ENCODE results near the gene OGA. TPM values are rescaled to one million over a fixed set of nuclear protein-coding genes. Genes with fewer than 3 reads are reported as not detected.

The OGA gene
- total and polyA plus RNA-seq, 9 of the 15 experiments (the other 6 are each of a cell fraction or from before 2014, with no cell fraction given), result 13.5 to 73.5 (median 59.5) TPM

DNA sequence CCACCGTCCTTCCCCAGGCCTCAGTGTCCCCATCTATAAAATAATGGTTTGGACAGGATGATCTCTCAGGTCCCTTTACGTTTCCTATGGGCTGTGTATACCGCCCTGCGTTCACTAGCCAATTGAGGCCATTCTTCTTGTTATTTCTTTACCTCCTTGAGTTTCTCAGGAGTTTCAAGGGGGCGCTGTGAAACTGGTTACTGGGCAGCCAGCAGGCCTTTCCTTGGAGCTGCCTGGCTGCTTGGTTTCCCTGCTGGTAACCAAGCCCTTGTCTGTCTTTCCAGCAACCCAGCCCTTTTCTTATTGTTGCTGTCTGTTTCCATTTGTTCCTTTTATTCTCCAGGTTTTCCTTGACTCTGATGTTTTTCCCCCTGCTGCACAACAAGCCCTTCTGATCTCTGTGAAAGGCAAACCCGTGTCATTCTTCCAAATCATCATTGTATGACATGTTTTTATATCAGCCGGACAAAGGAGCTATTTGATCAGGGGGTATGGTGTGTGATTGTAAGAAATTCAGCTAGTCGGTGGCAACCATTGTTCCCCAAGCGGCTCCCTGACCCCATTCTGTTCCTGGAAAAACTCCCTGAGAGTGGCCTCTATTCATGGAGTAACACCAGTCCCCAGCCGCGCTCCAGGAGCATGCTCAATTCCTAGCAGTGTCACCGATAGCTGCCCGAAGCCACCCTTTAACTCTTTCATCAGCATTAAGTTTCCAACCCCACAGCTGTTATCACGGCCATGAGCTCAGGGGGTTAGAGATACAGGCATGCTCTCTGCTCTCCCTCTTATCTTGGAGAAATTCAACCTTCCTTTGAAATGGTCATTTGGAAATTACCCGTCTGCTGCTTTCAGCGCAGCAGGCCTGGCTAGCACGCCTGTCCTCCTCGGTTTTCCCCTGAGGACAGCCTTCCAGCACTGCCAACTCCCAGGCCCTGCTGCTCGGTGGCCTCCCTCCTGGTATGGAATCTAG lies 68.9 kb downstream of the OGA start (continued):
- TF ChIP-seq, protein P1, sequence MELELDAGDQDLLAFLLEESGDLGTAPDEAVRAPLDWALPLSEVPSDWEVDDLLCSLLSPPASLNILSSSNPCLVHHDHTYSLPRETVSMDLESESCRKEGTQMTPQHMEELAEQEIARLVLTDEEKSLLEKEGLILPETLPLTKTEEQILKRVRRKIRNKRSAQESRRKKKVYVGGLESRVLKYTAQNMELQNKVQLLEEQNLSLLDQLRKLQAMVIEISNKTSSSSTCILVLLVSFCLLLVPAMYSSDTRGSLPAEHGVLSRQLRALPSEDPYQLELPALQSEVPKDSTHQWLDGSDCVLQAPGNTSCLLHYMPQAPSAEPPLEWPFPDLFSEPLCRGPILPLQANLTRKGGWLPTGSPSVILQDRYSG (tag; conservative IDR thresholded peaks at IDR 0.05; ENCODE audit: low read depth), result peak; percentile 57; the same call in 1 of the 2 replicates
- TF ChIP-seq ZNF766 (CRISPR knock-in tag; conservative IDR thresholded peaks at IDR 0.05) (0 out of 2 replicates have a peak, but pooled peaks have one; percentile 55), SMAD2 (IDR thresholded peaks at IDR 0.05; ENCODE audit: low read depth, low read length) (no peak), ELF2 (CRISPR knock-in tag; IDR thresholded peaks at IDR 0.05) (no peak), SNRNP70 (optimal IDR thresholded peaks at IDR 0.05; ENCODE audit: low read depth, low read length) (no peak), GATA2 (CRISPR knock-in tag; IDR thresholded peaks at IDR 0.05) (peak; percentile 51; the same call in 1 of the 2 replicates), SMARCA4 (IDR thresholded peaks at IDR 0.05) (0 out of 2 replicates have a peak, but pooled peaks have one; percentile 48), CCNT2 (IDR thresholded peaks at IDR 0.05; ENCODE audit: borderline replicate concordance, extremely low read depth, insufficient read length, low read depth, low read length) (peak; percentile 26), MCM2 (IDR thresholded peaks at IDR 0.05; ENCODE audit: low read depth) (no peak), MAZ (CRISPR knock-in tag; conservative IDR thresholded peaks at IDR 0.05 in 1 of 2, IDR thresholded peaks at IDR 0.05 in 1 of 2) (no peak)
- TF ChIP-seq, protein P2, sequence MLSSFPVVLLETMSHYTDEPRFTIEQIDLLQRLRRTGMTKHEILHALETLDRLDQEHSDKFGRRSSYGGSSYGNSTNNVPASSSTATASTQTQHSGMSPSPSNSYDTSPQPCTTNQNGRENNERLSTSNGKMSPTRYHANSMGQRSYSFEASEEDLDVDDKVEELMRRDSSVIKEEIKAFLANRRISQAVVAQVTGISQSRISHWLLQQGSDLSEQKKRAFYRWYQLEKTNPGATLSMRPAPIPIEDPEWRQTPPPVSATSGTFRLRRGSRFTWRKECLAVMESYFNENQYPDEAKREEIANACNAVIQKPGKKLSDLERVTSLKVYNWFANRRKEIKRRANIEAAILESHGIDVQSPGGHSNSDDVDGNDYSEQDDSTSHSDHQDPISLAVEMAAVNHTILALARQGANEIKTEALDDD (IDR thresholded peaks at IDR 0.05), result peak; percentile 55; the same call in 1 of the 2 replicates
- TF ChIP-seq, protein P3, sequence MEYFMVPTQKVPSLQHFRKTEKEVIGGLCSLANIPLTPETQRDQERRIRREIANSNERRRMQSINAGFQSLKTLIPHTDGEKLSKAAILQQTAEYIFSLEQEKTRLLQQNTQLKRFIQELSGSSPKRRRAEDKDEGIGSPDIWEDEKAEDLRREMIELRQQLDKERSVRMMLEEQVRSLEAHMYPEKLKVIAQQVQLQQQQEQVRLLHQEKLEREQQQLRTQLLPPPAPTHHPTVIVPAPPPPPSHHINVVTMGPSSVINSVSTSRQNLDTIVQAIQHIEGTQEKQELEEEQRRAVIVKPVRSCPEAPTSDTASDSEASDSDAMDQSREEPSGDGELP (CRISPR knock-in tag; IDR thresholded peaks at IDR 0.05; ENCODE audit: borderline replicate concordance), result peak; percentile 90
- TF ChIP-seq, protein P4, sequence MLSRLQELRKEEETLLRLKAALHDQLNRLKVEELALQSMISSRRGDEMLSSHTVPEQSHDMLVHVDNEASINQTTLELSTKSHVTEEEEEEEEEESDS (CRISPR knock-in tag; IDR thresholded peaks at IDR 0.05), result no peak
- TF ChIP-seq, protein P5, sequence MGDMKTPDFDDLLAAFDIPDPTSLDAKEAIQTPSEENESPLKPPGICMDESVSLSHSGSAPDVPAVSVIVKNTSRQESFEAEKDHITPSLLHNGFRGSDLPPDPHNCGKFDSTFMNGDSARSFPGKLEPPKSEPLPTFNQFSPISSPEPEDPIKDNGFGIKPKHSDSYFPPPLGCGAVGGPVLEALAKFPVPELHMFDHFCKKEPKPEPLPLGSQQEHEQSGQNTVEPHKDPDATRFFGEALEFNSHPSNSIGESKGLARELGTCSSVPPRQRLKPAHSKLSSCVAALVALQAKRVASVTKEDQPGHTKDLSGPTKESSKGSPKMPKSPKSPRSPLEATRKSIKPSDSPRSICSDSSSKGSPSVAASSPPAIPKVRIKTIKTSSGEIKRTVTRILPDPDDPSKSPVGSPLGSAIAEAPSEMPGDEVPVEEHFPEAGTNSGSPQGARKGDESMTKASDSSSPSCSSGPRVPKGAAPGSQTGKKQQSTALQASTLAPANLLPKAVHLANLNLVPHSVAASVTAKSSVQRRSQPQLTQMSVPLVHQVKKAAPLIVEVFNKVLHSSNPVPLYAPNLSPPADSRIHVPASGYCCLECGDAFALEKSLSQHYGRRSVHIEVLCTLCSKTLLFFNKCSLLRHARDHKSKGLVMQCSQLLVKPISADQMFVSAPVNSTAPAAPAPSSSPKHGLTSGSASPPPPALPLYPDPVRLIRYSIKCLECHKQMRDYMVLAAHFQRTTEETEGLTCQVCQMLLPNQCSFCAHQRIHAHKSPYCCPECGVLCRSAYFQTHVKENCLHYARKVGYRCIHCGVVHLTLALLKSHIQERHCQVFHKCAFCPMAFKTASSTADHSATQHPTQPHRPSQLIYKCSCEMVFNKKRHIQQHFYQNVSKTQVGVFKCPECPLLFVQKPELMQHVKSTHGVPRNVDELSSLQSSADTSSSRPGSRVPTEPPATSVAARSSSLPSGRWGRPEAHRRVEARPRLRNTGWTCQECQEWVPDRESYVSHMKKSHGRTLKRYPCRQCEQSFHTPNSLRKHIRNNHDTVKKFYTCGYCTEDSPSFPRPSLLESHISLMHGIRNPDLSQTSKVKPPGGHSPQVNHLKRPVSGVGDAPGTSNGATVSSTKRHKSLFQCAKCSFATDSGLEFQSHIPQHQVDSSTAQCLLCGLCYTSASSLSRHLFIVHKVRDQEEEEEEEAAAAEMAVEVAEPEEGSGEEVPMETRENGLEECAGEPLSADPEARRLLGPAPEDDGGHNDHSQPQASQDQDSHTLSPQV (IDR thresholded peaks at IDR 0.05), result peak; percentile 64; the same call in 1 of the 2 replicates

Measured in K562 (cell line).